Ascending aorta (tissue), 2 donors: ENCODE data around the gene CKAP5. TPM values are rescaled to one million over a fixed set of nuclear protein-coding genes. Genes with fewer than 3 reads are reported as not detected.

Experiments
- DNase-seq, 2 donors: peaks; one replicate each; pipeline ENCODE4 v3.0.0-alpha.2; 2019; ENCODE audit warnings: low spot score in 2 of 2
- H3K27ac ChIP-seq, 2 donors: fragments of 200-600 bp; sonication (generic); one replicate each; pipeline ENCODE4 v1.5.1; 2016 to 2017; ENCODE audit warnings: mild to moderate bottlenecking in 1 of 2
- H3K27me3 ChIP-seq: fragments of 200-600 bp; sonication (generic); one replicate; pipeline ENCODE4 v1.5.1; 2017
- H3K36me3 ChIP-seq, 2 donors: fragments of 200-600 bp; sonication (generic); one replicate each; pipeline ENCODE4 v1.5.1; 2016
- H3K4me1 ChIP-seq, 2 donors: fragments of 200-600 bp; sonication (generic); one replicate each; pipeline ENCODE4 v1.5.1; 2016 to 2017; ENCODE audit warnings: mild to moderate bottlenecking in 1 of 2
- H3K4me3 ChIP-seq, 2 donors: fragments of 200-600 bp; sonication (generic); one replicate each; pipeline ENCODE4 v1.5.1; 2016 to 2017; ENCODE audit warnings: mild to moderate bottlenecking in 1 of 2
- H3K9me3 ChIP-seq, 2 donors: fragments of 200-600 bp; sonication (generic); one replicate each; pipeline ENCODE4 v1.5.1; 2016
- CTCF ChIP-seq, 3 experiments: fragments of 200-600 bp in 2 of 3; fragments of 450-650 bp in 1 of 3; sonication (generic) in 2 of 3; IDR thresholded peaks; one replicate each; pipeline ENCODE4 v1.5.1; 2016 to 2019; ENCODE audit warnings: antibody characterized with exemption in 3 of 3, mild to moderate bottlenecking in 1 of 3, moderate library complexity in 1 of 3
- intact Hi-C: fragments of 100-400 bp; cut with DNase I; formaldehyde crosslinking; loops from one replicate; pipeline ENCODE4 v1.15.1; 2023
- total RNA-seq: library from RNA; depleted of rRNA; stranded (reverse); fragments of >200 nt; gene quantifications from one replicate; pipeline ENCODE4 v1.1.0, GENCODE V29; 2016

Gene CKAP5
- total RNA-seq, 1 donor from 2014 or later, result 13.5 TPM

GRCh38 chr11:46892109-46892508 is 46.0 kb upstream of the CKAP5 start:
- Histone ChIP-seq H3K4me1 (peaks cover 0 to 2% of the 10 kb centered on the region in 2 donors), H3K27me3 (no peaks in the 10 kb centered on the region), H3K4me3 (no peak overlapping the region), H3K36me3 (no peaks in the 10 kb centered on the region), H3K9me3 (no peaks in the 10 kb centered on the region), H3K27ac (no peak overlapping the region)
- DNase-seq, result no peak
- intact Hi-C loops, result no loop called here
- TF ChIP-seq CTCF (IDR thresholded peaks at IDR 0.05), result no peak

GRCh38 chr11:46890665-46891064 is 44.6 kb upstream of the CKAP5 start:
- Histone ChIP-seq H3K27ac (no peak overlapping the region), H3K9me3 (no peaks in the 10 kb centered on the region), H3K4me3 (no peak overlapping the region), H3K27me3 (no peaks in the 10 kb centered on the region), H3K36me3 (no peaks in the 10 kb centered on the region), H3K4me1 (peaks cover 0 to under 1% of the 10 kb centered on the region in 2 donors)
- TF ChIP-seq CTCF (IDR thresholded peaks at IDR 0.05), result no peak
- no peak for DNase-seq
- intact Hi-C loops, result no loop called here

GRCh38 chr11:46889689-46890475 is 43.8 kb upstream of the CKAP5 start:
- H3K9me3 ChIP-seq, result no peaks in the 10 kb centered on the region
- DNase-seq, result peak in 1 of 2 donors; percentile 84
- H3K36me3 ChIP-seq, result no peaks in the 10 kb centered on the region
- no peak overlapping the region for H3K27ac ChIP-seq
- H3K4me3 ChIP-seq, result no peak overlapping the region
- no peaks in the 10 kb centered on the region for H3K4me1 ChIP-seq
- peak; percentile 82 to 88 (median 86) for TF ChIP-seq CTCF (IDR thresholded peaks at IDR 0.05)
- intact Hi-C loops, result loop anchor here (1.0 to 5.0 kb wide), 2 partner anchors 263 to 462 kb away; partner anchors contain the start of gene MYBPC3
- H3K27me3 ChIP-seq, result no peaks in the 10 kb centered on the region

GRCh38 chr11:46889251-46889650 is 43.2 kb upstream of the CKAP5 start:
- Histone ChIP-seq H3K4me1 (no peaks in the 10 kb centered on the region), H3K27ac (no peak overlapping the region), H3K27me3 (no peaks in the 10 kb centered on the region), H3K36me3 (no peaks in the 10 kb centered on the region), H3K4me3 (no peak overlapping the region), H3K9me3 (no peaks in the 10 kb centered on the region)
- DNase-seq, result no peak
- no peak for TF ChIP-seq CTCF (IDR thresholded peaks at IDR 0.05)
- intact Hi-C loops, result loop anchor here (1.0 to 5.0 kb wide), 2 partner anchors 264 to 463 kb away; partner anchors contain the start of gene MYBPC3

- TF ChIP-seq CTCF (IDR thresholded peaks at IDR 0.05), result no peak
- intact Hi-C loops, result loop anchor here (1.0 to 5.0 kb wide), 2 partner anchors 265 to 464 kb away; partner anchors contain the start of gene MYBPC3
- Histone ChIP-seq H3K4me3 (no peak overlapping the region), H3K4me1 (no peaks in the 10 kb centered on the region), H3K27ac (no peak overlapping the region), H3K9me3 (no peaks in the 10 kb centered on the region), H3K27me3 (no peaks in the 10 kb centered on the region), H3K36me3 (no peaks in the 10 kb centered on the region)
- no peak for DNase-seq
Measured at GRCh38 chr11:46888636-46889035, 42.6 kb upstream of the CKAP5 start.
